Stimulated activated CD8-positive, alpha-beta memory T cell treated with anti-CD3 and anti-CD28 coated beads, Interleukin-15, amount 100 ng/mL, for 48 hours (primary cell): Measurements from ENCODE around the gene CCDC150.
A peak's percentile ranks its signal among the peaks of the same experiment; 100 is the strongest.
"Not testable (repeated sequence)": the region's sequence is repeated elsewhere in the genome, so short reads cannot be mapped to it uniquely, and the experiment has no call there.

Source experiments
- DNase-seq, 2 donors: peaks; one replicate each; pipeline ENCODE4 v3.0.0-alpha.2; 2020; ENCODE audit warnings: low read depth in 2 of 2

The CCDC150 gene

DNA sequence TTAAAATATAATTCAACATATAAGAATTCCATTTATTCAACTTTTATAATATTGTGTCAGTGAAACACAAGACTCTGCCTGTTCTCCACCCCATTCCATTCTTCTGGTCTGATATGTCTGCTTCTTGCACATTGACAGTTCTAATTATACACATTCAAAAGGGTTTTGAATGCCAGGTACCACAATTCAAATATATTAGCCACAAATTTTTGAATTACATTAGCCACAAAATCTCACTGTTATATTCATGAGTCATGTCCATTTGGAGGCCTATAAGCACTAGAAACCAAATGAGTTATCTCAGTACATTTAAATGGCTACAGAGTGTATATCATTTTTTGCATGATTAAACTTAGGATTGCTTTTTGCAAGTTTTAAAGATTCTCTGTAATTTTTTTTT, 72.1 kb downstream of the CCDC150 start:
- DNase-seq = no peak

DNA sequence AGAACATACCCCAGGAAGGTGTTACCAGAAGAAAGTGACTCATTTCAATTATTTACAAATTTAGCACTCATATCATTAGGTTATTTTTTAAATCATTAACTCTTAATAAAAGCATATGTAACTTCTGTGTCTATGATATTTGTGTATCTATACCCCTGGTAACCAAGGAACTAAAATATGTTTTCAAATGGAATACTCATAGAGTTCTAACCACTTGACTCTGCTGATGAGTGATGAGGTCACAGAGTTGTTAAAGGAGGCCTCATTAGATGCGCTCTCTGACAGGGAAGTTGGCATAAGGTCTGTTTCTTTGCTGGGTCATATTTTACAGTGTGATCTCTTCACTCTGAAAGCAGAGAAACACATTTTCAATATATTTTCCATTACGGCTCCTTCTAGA, 73.4 kb downstream of the CCDC150 start:
- DNase-seq = no peak

DNA sequence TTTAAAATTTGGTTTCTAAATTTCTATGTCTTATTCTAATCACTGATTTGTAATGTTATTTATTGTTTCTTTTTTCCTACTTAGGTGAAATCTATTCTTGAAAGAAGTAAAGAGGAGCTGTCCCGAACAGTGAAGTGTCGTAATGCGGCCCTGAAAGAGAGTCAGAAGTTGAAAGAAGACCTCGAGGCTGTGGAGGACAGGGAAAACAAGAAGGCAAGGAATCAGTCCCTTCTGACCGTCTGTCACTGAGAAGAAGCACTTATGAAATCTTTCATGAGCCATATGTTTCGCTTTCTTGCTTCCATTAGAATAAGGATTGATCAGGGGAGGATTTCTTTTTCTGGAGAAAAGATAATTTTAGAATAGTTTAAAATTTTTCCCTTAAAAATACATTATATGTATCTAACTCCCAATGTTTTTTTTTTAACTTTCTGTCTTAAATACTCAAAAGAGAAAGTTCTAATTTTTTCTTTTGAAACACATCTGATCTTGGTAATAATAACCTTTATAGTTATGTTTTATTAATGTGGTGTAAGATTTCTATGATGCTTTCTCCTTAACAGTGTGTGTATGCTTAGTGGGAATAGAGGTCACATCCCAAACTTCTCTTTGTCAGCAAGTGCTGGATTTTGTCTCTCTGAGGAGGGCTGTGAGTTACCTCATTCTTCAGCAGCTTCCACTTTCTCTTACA, 79.0 kb downstream of the CCDC150 start:
- no peak for DNase-seq

DNA sequence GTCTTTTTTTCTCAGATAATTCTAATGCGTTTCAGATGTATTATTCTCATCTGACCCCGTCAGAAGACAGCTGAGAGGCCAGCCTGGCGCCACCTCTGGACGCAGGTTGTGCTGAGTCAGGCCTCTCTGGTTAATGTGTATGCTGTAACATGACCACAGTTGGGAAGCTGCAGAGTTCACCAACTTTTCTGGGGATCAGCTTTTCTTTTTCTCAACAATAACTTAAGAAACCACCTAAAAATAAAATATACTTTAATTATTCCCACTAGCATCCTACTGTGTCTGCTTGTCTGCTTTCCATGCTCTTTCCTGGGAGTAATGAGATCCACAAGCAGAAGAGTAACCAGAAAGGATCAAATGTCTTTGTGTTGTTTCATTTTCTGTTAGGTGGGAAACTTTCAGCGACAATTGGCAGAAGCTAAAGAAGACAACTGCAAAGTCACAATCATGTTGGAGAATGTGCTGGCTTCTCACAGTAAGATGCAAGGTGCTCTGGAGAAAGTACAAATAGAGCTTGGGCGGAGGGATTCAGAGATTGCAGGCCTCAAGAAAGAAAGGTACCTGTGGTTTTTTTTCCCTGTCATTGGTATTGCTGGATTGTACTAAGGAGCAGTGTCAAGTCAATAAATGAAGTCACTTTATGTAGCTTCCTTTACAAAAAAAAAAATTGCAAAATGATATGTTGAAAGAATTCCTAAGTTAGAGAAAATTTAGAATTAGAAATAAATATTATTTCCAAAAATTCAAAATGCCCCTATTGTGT, 79.8 kb downstream of the CCDC150 start:
- DNase-seq = no peak

DNA sequence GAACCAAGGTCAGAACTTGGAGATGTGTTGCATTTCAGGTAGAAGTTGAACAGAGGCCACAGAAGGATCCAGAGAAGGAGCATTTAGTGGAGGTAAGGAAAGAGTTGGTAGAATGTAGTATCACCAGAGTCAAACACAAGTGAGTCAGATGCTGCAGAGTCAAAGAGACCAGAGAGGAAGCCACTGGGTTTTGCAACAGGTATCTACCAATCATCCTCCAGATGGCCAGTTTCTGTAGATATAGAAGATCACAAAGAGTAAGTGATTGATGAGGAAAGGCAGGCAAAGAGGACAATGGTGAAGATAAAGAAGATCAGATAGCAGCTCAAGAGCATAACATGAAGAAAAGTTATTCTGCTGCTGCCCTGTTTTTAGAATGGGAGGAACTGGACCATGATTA, 84.1 kb downstream of the CCDC150 start:
- no peak for DNase-seq

DNA sequence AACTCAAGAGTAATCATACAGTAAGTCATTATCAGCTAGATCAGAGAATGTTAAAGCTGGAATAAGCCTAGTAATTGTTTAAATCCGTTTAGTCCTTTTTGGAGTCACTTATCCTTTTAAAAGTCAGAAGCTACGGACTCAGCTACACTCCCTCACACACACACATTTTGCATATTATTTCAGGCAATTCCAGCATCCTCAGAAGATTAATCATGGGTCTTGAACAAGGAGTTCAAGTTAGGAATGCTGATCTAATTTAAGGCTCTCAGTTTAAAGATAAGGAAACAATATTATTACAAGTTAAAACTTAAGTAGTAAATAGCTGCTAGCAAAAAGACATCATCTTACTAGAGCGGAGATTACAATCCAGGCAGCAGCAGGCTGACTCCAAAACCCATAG, 85.7 kb downstream of the CCDC150 start:
- DNase-seq = no peak

DNA sequence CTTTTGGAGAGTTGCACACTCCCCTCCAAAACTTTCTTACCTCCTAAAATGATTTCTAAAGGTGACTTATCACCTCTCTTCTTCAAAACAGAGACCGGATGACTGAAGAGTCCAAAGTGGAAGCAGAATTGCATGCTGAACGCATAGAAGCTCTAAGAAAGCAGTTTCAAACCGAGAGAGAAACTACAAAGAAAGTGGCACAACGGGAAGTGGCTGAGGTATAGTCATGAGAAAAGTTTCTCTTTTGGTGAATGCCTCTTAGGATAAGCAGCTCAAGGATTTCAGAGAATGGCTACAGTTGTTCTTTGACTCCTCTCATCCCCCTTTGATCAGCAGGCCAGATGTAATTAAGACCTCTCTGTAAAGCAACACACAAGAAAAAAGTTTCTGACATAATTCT, 86.4 kb downstream of the CCDC150 start:
- DNase-seq = no peak

DNA sequence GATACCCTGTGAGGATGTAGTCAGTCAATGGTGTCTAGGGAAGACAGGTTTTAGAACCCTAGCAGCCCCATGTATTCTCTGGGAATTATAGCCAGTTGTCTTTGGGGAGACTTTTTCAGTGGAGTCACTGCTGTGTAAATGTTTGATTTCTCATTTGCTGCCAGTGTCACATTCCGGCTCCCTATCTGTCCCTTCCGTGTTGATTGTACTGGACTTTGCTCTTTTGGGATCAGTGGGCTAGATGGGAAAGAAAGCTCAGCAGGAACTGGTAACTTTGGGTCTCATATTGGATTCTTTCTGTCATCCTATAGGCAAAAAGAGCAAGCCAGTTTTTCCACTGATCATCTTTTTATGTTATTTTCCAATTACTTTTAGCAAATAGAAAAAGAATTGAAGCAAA, 89.9 kb downstream of the CCDC150 start:
- DNase-seq = no peak

DNA sequence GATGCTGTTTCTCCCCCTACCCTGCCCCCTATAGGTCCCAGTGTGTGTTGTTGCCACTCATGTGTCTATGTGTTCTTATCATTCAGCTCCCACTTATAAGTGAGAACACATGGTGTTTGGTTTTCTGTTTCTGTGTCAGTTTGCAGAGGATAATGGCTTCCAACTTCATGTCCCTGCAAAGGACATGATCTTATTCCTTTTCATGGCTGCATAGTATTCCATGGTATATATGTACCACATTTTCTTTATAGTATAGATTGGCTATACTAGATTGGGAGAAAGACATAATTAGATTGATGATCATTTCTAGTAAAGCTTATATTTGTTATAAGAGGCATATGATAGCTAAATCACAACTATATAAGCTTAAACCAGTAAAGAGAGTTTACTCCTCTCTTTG, 97.1 kb downstream of the CCDC150 start:
- DNase-seq = not testable (repeated sequence)

DNA sequence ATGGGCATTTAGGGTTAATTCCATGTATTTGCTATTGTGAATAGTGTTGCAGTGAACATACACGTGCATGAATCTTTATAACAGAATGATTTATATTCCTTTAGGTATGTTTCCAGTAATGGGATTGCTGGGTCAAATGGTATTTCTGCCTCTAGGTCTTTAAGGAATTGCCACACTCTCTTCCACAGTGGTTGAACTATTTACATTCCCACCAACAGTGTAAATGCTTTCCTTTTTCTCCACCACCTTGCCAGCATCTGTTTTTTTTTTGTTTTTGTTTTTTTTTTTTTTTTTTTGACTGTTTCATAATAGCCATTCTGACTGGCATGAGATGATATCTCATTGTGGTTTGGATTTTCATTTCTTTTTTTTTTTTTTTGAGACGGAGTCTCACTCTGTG, 97.5 kb downstream of the CCDC150 start:
- no peak for DNase-seq

DNA sequence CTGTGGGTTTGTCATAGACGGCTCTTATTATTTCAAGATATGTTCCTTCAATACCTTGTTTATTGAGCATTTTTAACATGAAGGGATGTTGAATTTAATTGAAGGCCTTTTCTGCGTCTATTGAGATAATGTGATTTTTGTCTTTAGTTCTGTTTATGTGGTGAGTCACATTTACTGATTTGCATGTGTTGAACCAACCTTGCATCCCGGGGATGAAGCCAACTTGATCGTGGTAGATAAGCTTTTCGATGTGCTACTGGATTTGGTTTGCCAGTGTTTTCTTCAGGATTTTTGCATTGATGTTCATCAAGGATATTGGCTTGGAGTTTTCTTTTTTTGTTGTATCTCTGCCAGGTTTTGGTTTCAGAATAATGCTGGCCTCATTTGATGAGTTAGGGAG, 99.5 kb downstream of the CCDC150 start:
- DNase-seq = no peak

DNA sequence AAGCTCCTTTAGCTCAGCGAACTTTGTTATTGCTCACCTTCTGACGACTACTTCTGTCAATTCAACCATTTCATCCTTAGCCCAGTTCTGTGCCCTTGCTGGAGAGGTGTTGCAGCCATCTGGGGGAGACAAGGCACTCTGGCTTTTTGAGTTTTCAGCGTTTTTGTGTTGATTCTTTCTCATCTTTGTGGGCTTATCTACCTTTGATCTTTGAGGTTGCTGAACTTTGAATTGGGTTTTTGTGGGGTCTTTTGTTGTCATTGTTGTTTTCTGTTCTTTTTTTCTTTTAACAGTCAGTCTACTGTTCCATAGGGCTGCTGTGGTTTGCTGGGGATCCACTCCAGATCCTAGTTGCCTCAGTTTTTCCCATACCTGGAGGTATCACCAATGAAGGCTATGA, 102.7 kb downstream of the CCDC150 start:
- DNase-seq = no peak

DNA sequence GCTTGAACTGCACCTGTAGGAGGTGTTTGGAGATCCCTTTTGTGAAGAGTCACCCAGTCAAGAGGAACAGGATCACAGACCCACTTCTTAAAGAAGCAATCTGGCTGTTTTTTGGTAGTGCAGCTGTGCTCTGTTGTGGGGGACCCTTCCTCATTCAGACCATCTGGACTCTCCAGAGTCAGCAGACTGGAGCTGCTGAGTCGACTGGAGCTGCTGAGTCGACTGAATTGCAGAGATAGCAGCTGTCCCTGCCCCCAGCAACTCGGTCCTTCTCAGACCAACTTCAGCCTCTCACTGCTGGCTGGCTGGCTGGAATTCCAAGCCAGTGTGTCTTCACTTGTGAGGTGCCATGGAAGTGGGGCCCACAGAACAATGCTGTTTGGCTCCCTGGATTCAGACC, 103.2 kb downstream of the CCDC150 start:
- no peak for DNase-seq

DNA sequence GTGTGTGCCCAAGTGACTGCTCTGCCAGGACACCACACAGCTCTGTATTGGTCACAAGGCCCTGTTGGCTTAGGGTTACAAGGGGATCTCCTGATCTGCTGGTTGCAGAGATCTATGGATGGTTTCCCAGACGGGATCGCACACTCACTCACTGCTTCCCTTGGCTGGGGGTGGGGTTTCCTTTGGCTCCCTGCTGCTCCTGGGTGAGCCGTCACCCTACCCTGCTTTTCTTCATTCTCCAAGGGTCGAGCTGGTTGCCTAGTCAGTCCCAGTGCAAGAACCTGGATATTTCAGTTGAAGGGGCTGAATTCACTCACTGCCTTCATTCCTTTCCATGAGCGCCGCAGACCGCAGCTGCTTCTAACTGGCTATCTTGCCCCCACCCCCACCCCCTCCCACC, 103.7 kb downstream of the CCDC150 start:
- DNase-seq = no peak

DNA sequence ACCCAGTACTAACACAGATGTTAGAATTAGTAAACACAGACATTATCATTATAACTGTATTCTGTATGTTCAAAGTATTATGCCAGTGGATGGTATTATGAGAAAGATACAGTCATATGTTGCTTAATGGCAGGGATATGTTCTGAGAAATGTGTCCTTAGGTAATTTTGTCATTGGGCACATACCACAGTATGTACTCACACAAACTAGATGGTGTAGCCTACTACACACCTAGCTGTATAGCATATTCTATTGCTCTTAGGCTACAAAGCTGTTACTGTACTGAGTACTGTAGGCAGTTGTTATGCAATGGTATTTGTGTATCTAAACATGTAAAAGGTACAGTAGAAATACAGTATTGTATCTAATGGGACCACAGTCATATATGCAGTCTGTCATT, 106.2 kb downstream of the CCDC150 start:
- DNase-seq = no peak

DNA sequence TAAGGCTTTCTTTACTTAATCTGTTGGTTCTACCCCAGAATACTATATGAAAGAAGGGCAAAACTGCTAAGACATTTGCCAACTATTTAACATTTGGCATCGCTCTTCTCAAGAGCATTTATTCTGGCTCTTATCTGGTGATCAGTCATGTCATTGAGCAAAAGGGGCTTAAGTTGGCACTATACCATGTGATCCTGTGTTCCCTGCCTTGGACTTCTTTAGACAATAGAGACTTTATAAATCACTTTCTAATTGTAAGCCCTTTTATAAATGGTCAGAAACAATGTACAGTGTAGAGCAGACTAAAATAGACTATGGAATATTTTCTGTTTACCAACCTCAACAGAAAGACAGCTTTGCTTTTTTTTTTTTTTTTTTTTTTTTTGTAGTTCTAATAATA, 107.9 kb downstream of the CCDC150 start:
- DNase-seq = no peak

DNA sequence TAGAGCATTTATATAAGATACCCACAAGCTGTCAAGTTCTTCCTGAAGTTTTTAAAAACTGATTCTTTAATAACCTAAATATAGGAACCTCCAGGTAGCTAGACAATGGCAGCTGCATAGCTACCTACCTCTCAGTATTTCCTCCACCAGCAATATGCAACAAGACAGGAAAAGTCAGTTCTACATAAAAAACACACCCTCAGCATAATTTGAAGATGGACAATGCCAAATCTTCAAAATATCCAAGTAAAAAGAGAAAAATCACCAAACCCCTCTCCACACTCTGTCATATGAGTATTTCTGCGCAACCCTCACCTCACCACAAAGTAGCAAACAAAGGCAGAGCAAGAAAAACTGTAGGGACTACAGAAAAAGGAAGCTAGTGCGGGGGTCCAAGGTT, 108.6 kb downstream of the CCDC150 start:
- DNase-seq = no peak

DNA sequence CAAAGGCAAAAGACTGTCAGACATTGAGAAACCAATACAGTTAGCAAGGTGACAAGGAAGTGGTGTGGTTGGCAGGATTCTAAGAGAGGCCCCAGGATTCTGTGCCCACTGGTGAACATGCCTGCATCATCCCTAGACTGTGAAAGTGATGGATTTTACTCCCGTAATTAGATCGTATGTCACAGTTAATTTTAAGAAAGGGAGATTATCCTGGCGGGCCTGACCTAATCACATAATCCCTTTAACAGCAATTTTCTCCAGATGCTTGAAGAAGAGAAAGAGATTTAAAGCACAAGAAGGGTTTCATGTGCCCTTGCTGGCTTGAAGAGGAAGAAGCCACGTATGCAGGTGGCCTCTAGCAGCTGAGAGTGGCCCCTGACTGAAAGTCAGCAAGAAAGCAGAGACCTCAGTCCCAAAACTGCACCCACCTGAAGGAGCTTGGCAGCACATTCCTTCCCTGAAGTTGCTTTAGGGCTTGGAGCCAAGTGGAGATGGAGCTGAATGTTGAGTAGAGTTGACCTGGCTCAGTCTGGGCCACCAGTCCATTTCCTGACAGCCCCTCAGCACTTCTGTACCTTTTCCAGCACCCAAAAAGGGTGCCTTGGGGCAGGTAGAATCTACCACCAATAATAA, 110.9 kb downstream of the CCDC150 start:
- DNase-seq = no peak

DNA sequence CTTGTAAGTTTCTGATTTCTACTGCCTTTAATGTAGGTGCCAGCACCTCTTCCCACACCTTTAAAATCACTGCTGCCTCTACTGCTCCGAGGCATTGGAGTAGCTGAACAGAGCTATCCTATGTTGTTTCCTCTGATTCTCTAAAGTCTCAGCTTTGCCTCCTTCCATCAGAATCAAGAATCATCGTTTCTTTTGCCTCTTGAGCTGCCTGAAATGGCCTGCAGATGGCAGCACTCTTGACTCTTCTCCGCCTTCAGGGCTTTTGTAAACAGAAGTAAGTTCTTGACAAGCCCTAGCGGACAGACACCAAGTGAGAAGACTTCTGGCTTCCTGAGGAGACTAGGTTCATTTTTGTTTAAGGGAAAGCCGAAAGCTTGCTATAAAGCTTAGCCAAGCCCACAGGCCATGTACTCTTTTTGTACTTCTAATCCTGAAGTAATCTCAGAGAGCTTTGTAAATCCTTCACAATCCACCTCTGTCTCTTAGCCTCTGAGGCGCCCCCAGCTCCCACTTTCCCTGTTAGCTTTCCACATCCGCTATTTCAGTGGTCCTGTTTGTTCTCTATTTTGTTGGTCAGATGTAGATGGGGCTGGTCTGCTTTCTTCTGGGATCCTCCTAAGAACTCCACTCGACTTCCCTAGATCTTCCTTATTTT, 111.6 kb downstream of the CCDC150 start:
- peak; percentile 19 to 23 for DNase-seq

DNA sequence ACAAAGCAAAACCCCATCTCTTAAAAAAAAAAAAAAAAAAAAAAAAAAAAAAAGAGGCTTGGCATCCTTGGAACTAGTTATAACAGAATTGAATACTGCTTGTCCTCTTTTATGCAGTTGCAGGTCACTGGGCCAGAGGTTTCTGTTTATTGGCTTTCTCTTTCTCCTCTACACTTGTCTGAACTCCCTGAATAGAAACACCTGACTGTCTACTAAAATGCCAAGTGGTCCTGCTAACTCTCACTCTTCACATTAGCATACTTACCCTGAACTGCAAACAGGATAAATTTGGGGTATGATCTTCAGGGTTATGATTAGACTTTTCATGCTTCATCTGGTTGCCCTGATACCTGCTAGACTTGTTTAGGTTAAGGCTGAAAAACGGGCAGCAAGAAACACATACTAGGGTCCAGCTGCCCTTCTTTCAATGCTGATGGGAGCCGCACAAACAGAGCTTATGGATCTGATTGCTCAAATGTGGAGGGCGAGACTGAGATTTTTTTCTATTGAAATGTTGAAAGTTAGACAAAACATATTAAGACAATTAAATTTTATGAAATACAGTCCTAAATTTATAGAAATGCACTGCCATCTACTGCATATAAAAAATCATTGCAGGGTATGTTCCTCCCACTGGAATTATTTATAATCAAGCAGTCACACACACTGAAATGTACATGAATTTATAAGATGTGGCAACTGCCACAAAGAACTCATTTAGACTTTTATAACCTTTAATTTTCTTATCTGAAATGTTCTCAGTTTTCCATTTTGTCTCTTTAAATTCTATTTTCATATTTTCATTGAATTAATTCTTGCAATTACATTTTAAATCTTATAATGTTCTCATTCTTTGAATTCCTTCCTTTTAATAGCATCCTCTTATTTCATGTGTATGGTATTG, 119.2 kb downstream of the CCDC150 start:
- DNase-seq = no peak

DNA sequence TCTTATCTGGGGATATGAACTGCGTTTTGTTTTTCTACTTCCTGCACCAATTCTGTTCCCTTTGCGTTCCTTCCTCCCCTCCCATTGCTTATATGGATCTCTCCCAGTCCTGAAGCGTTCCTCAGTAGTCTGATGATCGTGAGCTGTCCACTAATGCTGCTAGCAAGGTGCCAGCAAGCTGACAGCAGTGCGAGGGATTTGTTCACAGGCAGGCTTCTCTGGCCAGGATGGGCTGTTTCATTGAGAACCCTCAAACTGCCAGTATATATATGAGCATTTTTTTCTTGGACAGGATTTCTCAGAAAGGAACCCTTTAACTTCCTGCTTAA, 119.8 kb downstream of the CCDC150 start:
- DNase-seq = no peak

DNA sequence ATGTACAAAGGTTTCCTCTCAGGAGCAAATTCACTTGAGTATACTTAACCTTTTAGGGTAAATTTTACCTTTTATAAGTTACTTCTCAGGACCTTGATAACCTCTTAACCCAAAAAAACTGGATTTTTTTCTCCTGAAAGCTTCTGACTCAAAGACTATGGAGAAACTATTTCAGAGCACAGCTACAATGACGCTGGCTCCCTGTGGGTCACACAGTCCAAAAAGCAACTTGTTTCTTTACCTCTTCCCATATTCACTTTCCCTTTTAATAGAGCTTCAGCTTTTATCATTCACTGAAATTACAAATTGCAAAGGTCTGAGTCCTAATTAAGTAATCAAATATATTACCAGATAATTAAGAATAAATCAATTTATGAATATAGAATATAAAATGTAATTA, 127.6 kb downstream of the CCDC150 start:
- DNase-seq = no peak
